Cardiac septum (tissue), 1 donor: ENCODE data around the gene NLRP10. TPM values are rescaled to one million over a fixed set of nuclear protein-coding genes. Genes with fewer than 3 reads are reported as not detected.
"Not testable (repeated sequence)": the region's sequence is repeated elsewhere in the genome, so short reads cannot be mapped to it uniquely, and the experiment has no call there.

Experiments
- DNase-seq: peaks from one replicate; pipeline ENCODE4 v3.0.0-alpha.2; 2020; ENCODE audit warnings: low spot score
- intact Hi-C: fragments of 100-400 bp; cut with DNase I; formaldehyde crosslinking; loops from one replicate; pipeline ENCODE4 v1.14.0; 2022
- long read RNA-seq: library from polyadenylated mRNA; unstranded; transcript quantifications from one replicate; pipeline ENCODE4 v2.0.0, GENCODE V29; 2021
- total RNA-seq: library from RNA; stranded (reverse); fragmentation: NEBNext Ultra II Directional; extraction: Animal tissue kit (Norgen Biotek cat#: 25700); gene quantifications from one replicate; pipeline ENCODE4 v1.2.1, GENCODE V29; 2021
- donor health status: DM: no; HTN: no; CAD: no.

The NLRP10 gene
- not detected for total RNA-seq
- long read RNA-seq = 0 reads

- intact Hi-C loops = no loop called here
- no peak for DNase-seq
Observed at GRCh38 chr11:7965386-7965785, at the start of gene NLRP10. Gene NLRP10, minus strand, starts transcription at chr11:7965447. Its CDS starts 1,952 bp downstream, at chr11:7963495.

GRCh38 chr11:8013833-8014232 lies 48.6 kb upstream of the NLRP10 start:
- DNase-seq = no peak
- intact Hi-C loops = no loop called here

- intact Hi-C loops = no loop called here
- no peak for DNase-seq
Observed at GRCh38 chr11:8011981-8012444, 46.8 kb upstream of the NLRP10 start.

GRCh38 chr11:8011371-8011770 lies 46.1 kb upstream of the NLRP10 start:
- intact Hi-C loops = no loop called here
- DNase-seq = no peak

GRCh38 chr11:8009856-8010255 lies 44.6 kb upstream of the NLRP10 start:
- no peak for DNase-seq
- intact Hi-C loops = no loop called here

- intact Hi-C loops = no loop called here
- no peak for DNase-seq
Observed at GRCh38 chr11:8008212-8008611, 43.0 kb upstream of the NLRP10 start.

GRCh38 chr11:8006349-8006977 lies 41.2 kb upstream of the NLRP10 start:
- intact Hi-C loops = loop anchor here (1.0 kb wide), 1 partner anchor 93 kb away; no protein-coding TSS in a partner anchor

GRCh38 chr11:8005556-8005955 lies 40.3 kb upstream of the NLRP10 start:
- intact Hi-C loops = no loop called here
- no peak for DNase-seq

More at GRCh38 chr11:8006349-8006977, 41.2 kb upstream of the NLRP10 start:
- DNase-seq = no peak

- no peak for DNase-seq
- intact Hi-C loops = no loop called here
Observed at GRCh38 chr11:8004008-8004407, 38.8 kb upstream of the NLRP10 start.

GRCh38 chr11:8003187-8003586 lies 37.9 kb upstream of the NLRP10 start:
- intact Hi-C loops = no loop called here
- no peak for DNase-seq

- intact Hi-C loops = no loop called here
- no peak for DNase-seq
Observed at GRCh38 chr11:8002676-8003075, 37.4 kb upstream of the NLRP10 start.

- intact Hi-C loops = no loop called here
- no peak for DNase-seq
Observed at GRCh38 chr11:8000390-8000789, 35.1 kb upstream of the NLRP10 start.

- intact Hi-C loops = no loop called here
- no peak for DNase-seq
Observed at GRCh38 chr11:7999795-8000194, 34.5 kb upstream of the NLRP10 start.

GRCh38 chr11:7994581-7995278 lies 29.5 kb upstream of the NLRP10 start:
- intact Hi-C loops = no loop called here
- DNase-seq = no peak

GRCh38 chr11:7987560-7987883 lies 22.3 kb upstream of the NLRP10 start:
- not testable (repeated sequence) for DNase-seq
- intact Hi-C loops = loop anchor here (2.0 to 5.0 kb wide), 2 partner anchors 95 to 890 kb away; no protein-coding TSS in a partner anchor

GRCh38 chr11:7986768-7987559 lies 21.7 kb upstream of the NLRP10 start, which contains the start of gene EIF3F:
Gene EIF3F, plus strand, starts transcription at chr11:7987337. Its CDS starts 16 bp downstream, at chr11:7987353.
- intact Hi-C loops = loop anchor here (2.0 to 5.0 kb wide), 2 partner anchors 94 to 890 kb away; no protein-coding TSS in a partner anchor
- DNase-seq = peak; percentile 92

- DNase-seq = no peak
- intact Hi-C loops = no loop called here
Observed at GRCh38 chr11:7983832-7984590, 18.8 kb upstream of the NLRP10 start.

GRCh38 chr11:7982582-7983119 lies 17.4 kb upstream of the NLRP10 start:
- DNase-seq = no peak
- intact Hi-C loops = no loop called here

- intact Hi-C loops = no loop called here
- no peak for DNase-seq
Observed at GRCh38 chr11:7981619-7982157, 16.4 kb upstream of the NLRP10 start.
